Measurements from ENCODE around the gene CRIP2.

The CRIP2 gene

DNA sequence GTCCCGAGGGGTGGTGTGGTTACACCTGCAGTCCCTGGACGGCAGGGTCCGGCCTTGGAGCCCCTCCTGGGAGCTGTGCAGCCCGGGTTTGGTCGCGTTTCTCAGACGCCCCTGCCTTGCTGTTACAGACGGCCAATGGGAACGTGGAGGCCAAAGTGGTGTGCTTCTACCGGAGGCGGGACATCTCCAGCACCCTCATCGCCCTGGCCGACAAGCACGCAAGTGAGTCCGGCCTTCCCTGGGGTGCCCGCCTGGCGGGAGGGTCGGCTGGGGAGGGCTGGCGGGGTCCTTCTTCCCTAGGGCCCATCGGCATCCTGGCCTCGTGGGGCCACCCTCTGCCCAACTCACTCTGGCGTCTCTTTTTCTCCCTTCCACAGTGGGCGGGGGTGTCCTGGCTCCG lies 29.3 kb upstream of the CRIP2 start:
- DNase-seq, result no peak

- DNase-seq, result no peak
Observed at GRCh38 chr14:105445901-105446845, 28.4 kb upstream of the CRIP2 start.

GRCh38 chr14:105446971-105447370 lies 27.6 kb upstream of the CRIP2 start:
- no peak for DNase-seq

DNA sequence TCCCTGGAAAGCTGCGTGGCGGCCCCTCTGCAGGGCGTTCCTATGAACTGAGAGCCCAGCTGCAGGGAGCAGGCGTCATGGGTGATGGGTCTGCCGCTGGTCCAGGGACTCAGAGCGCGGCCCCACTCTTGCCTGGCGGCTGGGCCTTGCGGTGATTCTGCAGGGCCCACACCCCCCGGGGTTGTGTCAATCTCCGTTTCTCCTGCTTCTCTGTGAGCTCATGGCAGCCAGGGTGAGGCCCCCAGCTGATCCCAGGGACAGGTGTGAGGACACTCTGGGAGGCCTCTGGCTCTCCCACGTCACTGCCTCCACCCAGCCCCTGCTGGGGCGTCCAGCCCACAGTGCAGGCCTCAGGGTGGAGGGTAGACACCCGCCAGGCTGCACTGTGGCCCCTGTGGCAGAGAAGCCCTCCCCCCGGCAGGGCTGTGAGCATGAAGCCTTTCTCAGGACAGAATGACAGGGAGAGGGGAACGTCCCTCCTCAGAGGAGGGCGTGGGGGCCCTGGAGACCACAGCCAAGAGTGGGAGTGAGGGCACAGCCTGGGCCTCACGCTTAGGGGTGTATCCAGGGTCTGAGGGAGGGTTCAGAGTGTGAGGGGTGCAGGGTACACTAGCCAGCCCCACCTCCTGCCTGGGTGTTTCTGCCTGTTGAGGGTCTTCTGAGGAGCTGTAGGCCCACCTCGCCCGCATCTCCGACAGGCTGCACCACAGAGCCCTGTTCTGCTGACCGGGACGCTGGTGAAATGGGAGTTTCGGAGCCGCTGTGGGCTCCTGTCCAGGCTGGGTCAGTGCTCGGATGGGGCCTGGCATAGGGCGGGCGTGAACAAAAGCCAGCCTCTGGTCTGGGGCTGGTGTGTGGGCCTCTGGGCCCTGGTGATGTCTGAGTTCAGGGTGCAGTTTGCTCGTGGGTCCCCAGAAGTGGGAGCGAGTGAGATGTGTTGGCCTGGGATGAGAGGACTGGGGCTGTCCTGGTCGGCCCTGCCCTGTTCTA lies 26.7 kb upstream of the CRIP2 start:
- no peak for DNase-seq

- DNase-seq, result peak; percentile 52
Observed at GRCh38 chr14:105448706-105449111, 25.9 kb upstream of the CRIP2 start.

GRCh38 chr14:105449276-105450122 lies 25.1 kb upstream of the CRIP2 start:
- DNase-seq, result no peak

GRCh38 chr14:105450123-105450505 lies 24.5 kb upstream of the CRIP2 start:
- DNase-seq, result no peak

DNA sequence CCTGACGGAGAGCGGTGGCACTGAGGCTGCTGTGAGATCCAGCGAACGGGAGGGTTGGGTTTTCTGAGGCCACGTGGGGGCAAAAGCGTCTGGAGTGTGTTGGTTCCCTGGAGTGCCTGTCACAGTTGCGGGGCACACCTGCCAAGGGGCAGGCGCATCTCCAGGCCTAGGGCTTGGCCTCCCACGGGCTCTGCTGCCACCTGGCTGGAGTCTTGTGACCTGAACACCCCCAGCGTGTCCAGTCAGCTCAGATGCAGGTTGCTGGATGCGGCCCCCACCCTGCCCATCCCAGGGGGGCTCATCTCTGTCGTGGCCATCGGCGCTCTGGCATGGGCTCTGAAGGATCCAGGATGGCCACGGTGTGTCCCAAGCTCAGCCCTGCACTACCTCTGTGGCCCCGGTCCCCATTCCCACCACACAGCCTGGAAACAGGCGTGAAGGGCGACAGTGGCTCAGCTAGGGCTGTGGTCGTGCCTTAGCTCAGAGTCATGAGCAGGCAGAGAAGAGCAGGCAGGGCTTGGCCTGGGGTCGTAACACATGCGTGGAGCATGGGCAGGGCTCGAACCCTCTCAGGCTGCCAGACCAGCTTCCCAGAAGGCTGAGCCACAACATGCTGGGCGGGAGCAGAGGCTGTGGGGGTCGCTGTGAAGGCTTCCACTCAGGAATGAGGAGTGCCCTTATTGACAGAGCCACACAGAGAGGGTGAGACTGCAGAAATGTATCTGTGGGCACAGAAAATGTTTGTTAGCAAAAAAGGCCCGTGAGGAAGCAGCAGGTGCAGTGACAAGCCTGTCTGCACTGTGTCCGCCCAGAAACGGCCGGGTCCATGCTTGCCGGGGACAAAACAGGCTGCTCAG lies 23.5 kb upstream of the CRIP2 start:
- DNase-seq, result no peak

GRCh38 chr14:105452963-105453362 lies 21.7 kb upstream of the CRIP2 start:
- DNase-seq, result no peak

- DNase-seq, result no peak
Observed at GRCh38 chr14:105453847-105454246, 20.8 kb upstream of the CRIP2 start.

DNA sequence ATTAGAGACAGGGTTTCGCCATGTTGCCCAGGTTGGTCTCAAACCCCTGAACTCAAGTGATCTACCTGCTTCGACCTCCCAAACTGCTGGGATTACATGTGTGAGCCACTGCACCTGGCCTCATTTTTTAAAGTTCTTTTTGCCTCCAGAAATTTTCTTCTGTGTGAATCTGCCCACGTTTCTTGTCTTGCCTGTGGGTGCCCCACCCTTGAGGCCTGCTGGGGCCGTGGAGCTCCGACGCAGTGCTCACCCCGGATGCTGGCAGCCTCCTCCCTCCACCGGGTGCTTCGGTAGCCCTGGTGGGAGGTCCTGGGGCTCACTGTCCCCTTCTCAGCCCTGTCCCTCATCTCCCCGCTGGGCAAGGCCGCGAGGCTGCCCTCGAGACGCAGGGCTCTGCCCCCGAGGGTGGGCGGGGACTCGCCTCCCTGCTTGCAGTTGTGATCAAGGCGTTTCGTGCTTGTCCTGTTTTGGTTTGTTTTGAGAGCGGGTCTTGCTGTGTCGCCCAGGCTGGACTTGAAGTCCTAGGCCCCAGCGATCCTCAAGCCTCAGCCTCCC lies 19.5 kb upstream of the CRIP2 start:
- no peak for DNase-seq

DNA sequence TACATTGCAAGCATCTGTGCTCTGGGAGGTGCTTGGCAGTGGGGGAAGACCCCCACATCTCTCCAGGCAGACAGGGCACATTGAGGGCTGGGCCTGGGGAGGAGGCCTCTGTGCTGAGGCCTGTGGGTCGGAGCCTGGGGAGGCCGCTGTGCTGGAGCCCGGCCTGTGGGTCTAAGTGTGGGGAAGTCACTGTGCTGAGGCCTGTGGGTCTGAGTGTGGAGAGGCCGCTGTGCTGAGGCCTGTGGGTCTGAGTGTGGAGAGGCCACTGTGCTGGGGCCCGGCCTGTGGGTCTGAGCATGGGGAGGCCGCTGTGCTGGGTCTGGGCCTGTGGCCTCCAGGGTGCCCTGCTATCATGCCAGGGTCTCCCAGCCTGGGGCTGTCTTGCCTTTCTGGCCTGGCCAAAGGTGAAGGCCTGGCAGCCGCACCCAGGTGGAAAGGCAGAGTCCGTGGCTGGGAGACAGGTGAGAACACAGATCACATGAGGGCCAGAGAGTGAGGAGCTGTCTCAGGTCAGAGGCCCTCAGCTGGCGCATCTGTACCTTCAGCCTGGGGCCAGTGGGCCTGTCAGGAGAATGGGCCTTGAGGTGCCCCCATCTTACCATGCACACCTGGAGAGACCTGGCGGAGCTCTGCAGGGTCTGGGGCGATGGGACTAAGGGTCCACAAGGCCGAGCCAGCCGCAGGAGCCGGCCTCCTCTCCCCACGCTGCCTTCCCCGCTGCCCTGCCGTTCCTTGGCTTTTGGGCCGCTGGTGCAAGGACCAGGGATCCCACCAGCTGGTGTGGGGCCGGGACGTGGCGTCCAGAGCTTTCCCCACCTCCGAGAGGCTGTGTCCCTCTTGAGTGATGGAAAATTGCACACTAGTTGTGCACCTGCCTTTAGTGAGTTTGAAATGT lies 18.6 kb upstream of the CRIP2 start:
- no peak for DNase-seq

DNA sequence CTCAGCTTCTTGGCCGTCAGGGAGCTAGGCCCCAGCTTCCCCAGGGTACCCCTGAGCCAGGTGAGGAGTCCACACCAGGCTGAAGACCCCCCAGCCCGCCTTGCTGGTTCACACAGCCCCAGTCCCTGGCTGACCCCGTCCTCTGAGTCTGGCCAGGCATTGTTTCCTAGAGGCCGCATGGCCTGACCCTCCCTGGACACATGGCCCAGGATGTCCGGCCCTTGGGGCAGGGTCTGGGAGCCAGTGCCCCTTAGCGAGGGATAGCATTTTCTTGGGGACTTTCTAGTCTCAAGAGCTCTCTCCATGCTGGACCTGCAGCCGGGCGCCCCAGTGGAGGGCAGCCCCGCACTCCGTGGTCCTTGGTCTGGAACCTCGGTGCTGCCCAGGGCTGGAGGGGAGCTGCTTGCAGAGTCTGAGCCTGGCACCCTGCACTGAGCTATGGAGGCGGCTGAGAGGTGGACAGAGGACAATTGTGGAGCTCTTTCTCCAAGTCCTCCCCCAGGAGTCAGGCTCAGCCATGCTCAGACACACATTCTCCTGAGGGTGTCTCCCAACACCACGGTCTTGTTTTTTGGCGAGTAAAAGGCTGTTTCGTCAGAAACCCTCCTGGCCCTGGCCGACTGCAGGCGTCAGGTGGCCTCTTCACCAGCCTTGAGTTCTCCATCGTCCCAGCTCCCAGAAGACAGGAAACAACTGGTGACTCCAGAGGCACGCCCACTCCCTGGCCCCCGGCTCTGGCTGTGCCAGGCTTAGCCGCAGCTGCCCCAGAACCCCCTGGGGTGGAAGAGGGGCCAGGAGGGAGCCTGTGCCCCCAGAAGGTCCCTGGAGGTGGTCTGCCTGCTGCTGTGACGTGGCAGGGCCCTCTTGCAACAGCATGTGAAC lies 17.6 kb upstream of the CRIP2 start:
- no peak for DNase-seq

- DNase-seq, result no peak
Observed at GRCh38 chr14:105458010-105458409, 16.6 kb upstream of the CRIP2 start.

DNA sequence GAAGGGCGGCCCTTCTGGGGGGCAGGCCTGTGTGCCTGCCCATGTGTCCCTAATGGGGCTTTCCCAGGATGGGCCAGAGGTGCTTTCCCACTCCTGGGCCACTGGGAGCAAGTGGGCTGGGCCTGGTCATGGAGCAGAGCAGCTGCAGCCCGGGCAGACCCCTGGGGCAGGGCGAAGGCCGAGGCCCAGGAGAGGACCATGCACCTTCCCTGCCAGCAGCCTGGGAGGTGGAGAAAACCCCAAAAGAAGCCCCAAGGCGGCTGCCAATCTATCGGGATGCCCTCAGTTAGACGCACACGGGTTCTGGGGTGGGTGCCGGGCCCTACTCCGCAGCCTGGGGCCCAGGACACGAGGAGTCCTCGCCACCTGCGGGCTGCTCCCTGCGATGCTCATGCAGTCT lies 16.1 kb upstream of the CRIP2 start:
- DNase-seq, result no peak

- no peak for DNase-seq
Observed at GRCh38 chr14:105460116-105460515, 14.5 kb upstream of the CRIP2 start.

- no peak for DNase-seq
Observed at GRCh38 chr14:105460616-105461015, 14.0 kb upstream of the CRIP2 start.

DNA sequence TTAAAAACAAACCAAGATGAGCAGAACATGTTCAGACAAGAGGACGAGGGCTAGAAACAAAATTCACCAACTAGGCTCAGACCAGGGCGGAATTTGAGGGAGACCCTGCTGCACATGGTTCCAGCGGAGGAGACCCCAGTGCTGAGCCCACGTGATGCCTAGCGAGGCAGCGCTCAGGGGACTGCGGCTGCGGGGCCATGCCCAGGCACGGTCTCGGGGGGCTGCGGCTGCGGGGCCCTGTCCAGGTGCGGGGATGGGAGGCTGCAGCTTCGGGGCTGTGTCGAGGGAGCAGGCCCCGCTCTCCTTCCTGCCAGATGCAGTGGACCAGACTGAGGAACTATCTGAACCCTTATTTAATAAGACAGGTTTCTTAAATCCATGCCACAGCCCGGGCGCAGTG lies 12.7 kb upstream of the CRIP2 start:
- no peak for DNase-seq

- no peak for DNase-seq
Observed at GRCh38 chr14:105464501-105464900, 10.1 kb upstream of the CRIP2 start.

Data from stimulated activated CD4-positive, alpha-beta T cell treated with anti-CD3 and anti-CD28 coated beads, Interleukin-1b, Interleukin-23, amount 100 ng/mL, for 48 hours (primary cell).